ENCODE results near the gene NFYB.
A peak's percentile ranks its signal among the peaks of the same experiment; 100 is the strongest.
"Not testable (repeated sequence)": the region's sequence is repeated elsewhere in the genome, so short reads cannot be mapped to it uniquely, and the experiment has no call there.

Gene NFYB

DNA sequence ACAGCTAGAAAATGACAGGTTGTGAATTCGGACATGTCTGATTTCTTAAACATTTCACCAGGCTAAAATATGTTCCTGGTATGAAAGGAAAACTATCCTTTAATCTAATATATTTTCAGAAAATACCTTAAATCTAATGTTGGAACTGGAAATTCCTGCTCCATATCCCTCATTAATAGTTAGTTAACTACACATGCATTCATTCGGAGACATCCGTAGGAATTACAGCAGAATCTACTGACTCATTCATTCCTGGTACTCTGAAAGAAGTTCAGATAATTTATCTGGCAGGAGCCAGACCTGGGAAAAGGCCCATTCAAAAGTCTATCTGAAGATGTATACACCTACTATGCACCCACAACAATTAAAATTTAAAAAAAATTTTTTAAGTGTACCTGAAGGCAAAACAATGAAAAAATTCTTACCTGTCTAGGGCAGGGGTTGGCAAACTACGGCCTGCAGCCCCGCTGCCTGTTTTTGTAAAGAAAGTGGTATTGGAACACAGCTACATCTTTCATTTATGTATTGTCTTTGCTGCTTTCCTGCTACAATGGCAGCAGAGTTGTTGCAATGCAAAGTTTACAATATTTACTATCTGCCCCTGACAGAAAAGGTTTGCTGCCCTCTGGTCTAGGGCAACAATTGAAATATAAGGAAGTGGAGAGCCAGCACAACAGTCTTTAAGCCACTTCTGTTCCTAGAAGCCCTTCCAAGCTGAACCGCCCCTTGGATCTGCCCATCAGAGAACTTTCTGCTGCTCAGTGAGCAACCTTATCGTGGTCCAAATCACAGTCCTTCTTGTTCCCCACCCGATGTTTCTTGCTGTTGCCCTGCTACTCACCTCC lies 17.9 kb upstream of the NFYB start:
- no peak for DNase-seq

- no peak for DNase-seq
These were observed 16.8 kb upstream of the NFYB start for GRCh38 chr12:104154806-104155205.

GRCh38 chr12:104154286-104154685 lies 16.3 kb upstream of the NFYB start:
- no peak for DNase-seq

DNA sequence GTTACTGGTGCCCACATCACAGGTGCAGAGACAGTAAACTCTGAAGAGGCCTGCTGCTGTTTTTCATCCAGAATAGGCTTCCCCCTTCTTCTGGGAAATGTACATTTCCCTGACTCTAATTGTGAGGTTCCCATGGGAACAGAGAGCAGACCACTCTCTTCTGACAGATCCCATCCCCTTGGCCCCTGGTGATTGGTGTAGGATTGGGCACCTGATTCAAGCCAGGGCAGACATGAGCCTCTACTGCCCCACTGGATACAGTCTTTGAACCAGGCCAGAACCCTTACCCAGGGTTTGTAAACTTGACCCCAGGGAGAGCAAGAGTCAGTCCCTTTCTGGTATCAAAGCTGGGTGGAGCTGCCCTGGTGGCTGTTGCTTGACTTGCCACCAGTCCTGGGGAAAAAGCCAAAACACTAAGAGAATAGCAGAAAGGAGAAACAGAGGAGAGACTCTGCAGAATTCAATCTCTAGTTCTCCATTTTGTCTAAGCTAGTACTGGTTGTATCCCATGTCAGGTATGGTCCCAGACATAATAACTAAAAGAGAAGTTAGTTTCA lies 14.8 kb upstream of the NFYB start:
- DNase-seq: no peak

DNA sequence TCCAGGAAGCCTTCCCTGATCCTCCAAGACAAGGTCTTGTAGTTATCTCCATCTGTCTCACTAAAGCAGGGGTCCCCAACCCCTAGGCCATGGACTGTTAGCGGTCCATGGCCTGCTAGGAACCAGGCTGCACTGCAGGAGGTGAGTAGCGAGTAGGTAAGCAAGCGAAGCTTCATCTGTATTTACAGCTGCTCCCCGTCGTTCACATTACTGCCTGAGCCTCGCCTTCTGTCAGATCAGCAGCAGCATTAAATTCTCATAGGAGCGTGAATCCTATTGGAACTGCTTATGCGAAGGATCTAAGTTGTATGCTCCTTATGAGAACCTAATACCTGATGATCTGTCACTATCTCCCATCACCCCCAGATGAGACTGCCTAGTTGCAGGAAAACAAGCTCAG lies 12.4 kb upstream of the NFYB start:
- no peak for DNase-seq

GRCh38 chr12:104147346-104147745 lies 9.3 kb upstream of the NFYB start:
- no peak for DNase-seq

DNA sequence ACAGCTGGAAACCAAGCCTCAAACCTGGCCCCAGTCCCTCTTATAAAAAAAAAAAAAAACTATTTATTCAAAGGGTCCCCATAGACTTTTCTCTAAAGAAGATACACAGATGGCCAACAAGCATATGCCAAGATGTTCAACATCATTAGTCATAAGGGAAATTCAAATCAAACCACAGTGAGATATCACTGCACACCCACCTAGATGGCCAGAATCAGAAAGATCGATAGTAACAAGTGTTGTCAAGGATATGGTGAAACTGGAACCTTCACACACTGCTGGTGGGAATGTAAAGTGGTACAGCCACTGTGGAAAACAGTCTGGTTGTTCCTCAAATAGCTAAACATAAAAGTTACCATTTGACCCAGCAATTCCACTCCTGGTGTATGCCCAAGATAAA lies 5.9 kb upstream of the NFYB start:
- DNase-seq: no peak

GRCh38 chr12:104143002-104143401 lies 5.0 kb upstream of the NFYB start:
- no peak for DNase-seq

DNA sequence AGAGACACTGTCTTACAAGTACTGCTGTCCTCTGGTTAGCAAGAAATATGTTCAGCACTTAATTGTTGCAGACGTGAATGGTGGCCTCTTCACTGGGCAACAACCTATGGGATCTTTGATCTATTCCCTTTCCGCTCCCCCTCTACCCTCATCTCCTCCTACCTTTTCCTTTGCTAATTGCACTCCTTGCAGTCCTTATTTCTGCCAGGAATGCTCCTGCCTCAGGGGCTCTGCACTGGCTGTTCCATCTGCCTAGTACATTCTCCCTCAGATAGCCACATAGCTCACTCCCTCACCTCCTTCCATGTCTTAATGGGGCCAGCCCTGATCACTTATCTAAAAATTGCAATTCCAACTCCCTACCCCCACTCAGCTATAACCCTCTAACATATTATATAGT lies 4.5 kb upstream of the NFYB start:
- DNase-seq: no peak

DNA sequence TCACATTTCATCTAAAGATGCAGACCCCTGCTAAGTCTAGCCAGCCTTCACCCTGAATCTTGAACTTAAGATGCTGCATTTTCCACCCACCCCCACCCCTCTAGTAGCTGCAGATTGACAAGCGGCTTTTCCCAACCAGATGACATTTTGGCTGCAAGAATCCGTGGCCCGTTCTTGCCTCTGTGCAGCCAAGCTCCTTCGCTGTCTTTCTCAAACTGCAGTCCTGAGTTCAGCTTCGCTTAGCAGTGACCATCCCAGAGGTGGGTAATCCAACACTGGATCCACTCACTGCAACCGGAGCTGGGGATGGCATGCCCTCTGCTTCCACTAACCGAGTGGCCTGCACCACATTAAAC lies 765 bp upstream of the NFYB start:
- DNase-seq: no peak

DNA sequence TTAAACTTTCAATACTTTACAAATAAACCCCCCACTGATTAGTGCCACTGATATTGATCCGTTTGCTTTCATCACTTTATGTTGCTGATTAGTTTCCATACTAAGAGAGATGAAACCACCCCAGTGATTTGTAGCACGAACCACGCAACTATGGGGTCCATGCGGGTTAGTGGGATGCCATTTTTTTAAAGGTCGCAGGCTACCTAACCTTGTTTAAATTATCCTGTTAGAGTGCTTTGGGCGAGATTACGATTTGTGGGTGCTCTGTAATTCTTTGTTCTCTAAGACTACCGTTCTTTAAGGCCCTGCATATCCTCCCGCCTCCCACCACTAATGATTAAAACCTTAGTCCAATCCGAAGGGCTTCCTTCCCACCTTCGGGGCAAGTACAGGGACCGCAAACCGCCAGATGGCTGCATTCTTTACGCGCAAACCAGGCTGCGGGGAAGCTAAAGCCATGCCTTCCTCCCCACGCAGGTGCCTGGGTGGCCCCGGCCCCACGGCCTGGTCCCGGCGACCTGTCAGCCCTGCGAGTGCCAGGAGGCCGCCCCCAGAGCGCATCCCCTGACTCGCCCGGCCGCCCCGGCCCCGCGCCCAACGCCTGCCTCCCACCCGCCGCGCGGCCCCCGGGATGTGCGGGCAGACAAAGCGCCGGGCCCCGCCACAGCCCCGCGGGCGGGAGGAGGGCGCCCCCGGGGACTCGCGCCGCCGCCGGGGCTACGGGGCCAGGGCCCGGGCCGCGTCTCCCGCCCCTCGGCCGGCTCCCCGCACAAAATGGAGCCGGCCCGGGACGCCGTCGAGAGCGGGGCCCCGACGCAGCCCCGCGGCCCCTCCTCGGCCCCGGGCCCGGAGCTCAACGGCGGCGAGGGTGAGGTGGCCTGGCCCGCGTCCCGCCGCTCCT lies 759 bp downstream of the NFYB start:
- DNase-seq: no peak

GRCh38 chr12:104136577-104136976 lies 1.4 kb downstream of the NFYB start:
- DNase-seq: no peak

GRCh38 chr12:104134882-104135281 lies 3.1 kb downstream of the NFYB start:
- no peak for DNase-seq

DNA sequence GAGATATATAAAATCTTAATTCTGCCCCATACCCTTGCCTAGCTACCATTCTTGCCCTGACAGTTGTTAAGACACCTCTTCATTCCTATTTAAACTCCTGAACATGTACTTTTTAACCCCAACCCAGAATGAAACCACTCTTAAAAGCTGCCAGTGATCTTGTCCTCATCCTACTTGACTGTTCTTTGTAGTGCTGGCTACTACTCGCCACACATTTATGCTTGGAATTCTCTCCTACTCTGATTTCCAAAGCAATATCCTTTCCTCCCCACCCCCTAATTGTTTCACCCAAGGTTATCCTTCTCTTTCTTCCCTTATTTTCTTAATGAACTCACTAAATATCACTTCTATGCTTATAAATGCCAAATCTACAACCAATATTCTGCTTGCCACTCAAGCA lies 4.1 kb downstream of the NFYB start:
- DNase-seq: no peak

DNA sequence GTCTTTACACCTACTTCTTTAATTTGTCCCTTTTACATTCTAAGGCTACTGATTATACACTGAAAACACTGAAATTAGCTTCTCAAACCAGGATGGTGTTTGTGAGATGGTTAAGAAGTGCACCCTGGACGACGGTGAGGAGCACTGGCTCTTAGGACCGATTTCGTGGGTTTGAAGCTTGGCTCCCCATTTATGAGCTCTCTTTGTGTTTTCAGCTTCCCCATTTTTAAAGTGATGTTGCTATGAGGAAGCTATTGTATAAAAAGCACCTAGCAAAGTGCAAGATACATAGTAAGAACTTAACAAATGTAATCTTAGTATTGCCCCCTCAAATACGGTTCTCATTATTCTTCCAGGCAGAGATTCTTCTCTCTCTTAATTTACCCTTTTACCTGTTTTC lies 4.7 kb downstream of the NFYB start:
- DNase-seq: no peak

- no peak for DNase-seq
These were observed 5.6 kb downstream of the NFYB start for GRCh38 chr12:104132351-104132956.

- DNase-seq: no peak
These were observed 6.4 kb downstream of the NFYB start for GRCh38 chr12:104131609-104132008.

GRCh38 chr12:104130760-104131159 lies 7.2 kb downstream of the NFYB start:
- no peak for DNase-seq

- no peak for DNase-seq
These were observed 11.5 kb downstream of the NFYB start for GRCh38 chr12:104126548-104126947.

GRCh38 chr12:104122298-104122697 lies 15.7 kb downstream of the NFYB start:
- no peak for DNase-seq

DNA sequence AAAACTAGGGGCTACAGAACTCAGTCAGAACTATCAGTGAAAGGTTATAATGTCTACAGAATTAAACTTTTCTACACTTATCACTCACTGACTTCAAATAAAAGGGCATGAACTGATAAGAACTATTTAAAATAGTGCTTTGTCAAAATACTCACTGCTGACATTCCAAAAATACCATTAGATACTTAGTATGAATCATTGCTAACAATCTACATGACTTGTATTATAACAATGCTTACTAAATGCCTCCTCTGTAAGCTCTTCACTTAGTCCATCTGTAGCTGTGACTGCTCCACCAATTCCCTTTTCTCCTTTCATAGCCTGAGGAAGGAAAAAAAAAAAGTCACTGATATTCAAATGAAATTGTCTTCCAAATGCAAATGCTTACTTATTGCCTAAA lies 17.0 kb downstream of the NFYB start:
- no peak for DNase-seq

DNA sequence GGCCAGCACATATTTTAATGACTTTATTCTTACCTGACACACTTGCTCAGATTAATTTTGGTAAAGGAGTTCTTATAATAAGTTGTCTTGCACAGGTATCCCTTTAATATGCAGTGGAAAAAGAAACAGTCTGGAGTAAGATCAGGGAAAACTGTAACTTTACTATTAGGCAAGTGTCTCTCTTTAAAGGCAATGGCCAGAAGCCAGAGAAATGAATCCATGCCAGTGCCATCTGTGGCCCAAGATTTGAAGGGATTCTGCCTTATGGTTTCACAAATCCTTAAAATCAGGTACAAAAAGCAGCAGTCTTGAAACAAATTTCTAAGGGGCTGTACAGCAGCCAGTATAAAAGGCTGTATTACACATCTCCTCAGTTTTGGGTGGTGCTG lies 22.4 kb downstream of the NFYB start:
- DNase-seq: peak; percentile 20

GRCh38 chr12:104114834-104115586 lies 23.0 kb downstream of the NFYB start:
- not testable (repeated sequence) for DNase-seq

All from NCI-H1694 (cell line).